GM19372 (cell line): ENCODE results near the gene PCDH9.

ENCODE experiments used
- ATAC-seq: cut with Tn5 transposase; IDR thresholded peaks from one replicate; pipeline ENCODE4 v1.9.1; 2021; ENCODE audit warnings: mild to moderate bottlenecking, low read depth, moderate library complexity; ENCODE audit not compliant: unreplicated experiment

The PCDH9 gene

DNA sequence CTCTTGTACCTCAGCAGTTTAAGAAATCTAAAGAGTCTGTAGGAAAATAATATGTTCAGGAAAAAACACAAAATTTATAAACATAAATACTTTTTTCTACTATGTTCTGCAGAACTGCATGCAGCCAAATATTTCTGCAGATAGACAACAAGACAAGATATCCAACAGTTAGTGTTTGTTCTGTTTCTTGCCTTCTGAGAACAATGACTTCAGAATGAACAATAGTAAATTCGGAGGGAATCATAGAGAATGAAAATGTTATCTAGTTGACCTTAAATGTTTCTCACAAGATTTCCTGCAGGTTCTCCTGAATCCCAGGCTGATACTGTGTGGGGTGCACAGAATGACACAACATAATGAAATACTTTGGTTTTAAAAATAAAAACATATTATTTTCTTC is 180.4 kb downstream of the PCDH9 start:
- ATAC-seq, result no peak

- peak; percentile 17 for ATAC-seq
Measured at GRCh38 chr13:67048821-67049150, 181.3 kb downstream of the PCDH9 start.

GRCh38 chr13:67048084-67048820 is 181.9 kb downstream of the PCDH9 start:
- peak; percentile 88 for ATAC-seq

DNA sequence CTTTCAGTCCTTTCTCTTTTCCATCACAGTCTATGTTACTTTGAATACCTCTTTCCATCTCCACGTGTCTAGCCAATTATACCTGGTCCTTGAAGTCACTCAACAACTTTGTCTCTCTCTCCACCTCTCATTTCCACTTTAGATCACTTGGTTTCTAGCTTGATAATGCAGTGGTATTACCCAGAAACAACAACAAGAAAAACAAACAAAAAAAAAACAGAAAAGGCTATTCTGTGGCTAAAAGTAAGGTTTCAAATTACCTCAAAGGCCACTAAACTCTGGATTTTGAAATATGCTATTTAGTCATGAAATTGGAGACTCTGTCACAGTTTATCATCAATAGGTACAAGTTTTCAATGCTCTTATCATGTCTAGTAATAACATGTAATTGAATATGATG is 184.8 kb downstream of the PCDH9 start:
- no peak for ATAC-seq

- no peak for ATAC-seq
Measured at GRCh38 chr13:67043901-67044300, 186.2 kb downstream of the PCDH9 start.

- no peak for ATAC-seq
Measured at GRCh38 chr13:67042556-67042955, 187.6 kb downstream of the PCDH9 start.

- ATAC-seq, result no peak
Measured at GRCh38 chr13:67036699-67037457, 193.3 kb downstream of the PCDH9 start.

DNA sequence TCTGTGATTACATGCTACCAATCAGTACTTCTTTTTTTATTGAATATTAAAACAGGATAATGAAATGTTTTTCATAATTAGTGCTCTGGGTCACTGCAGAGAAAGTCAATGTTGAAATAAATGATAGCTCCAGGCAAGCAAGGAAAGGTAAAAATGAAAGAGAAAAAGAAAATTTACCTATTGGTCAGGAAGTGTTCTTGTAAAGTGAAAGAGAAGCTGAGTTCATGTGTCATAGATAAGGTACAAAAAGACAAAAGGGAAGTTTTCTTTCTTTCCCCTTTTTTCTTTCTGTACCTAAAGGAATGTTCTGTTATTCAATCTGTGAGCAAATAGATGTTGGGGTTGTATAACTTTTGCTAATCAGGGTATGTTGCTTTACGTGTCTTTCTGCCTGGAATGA is 197.0 kb downstream of the PCDH9 start:
- ATAC-seq, result no peak

DNA sequence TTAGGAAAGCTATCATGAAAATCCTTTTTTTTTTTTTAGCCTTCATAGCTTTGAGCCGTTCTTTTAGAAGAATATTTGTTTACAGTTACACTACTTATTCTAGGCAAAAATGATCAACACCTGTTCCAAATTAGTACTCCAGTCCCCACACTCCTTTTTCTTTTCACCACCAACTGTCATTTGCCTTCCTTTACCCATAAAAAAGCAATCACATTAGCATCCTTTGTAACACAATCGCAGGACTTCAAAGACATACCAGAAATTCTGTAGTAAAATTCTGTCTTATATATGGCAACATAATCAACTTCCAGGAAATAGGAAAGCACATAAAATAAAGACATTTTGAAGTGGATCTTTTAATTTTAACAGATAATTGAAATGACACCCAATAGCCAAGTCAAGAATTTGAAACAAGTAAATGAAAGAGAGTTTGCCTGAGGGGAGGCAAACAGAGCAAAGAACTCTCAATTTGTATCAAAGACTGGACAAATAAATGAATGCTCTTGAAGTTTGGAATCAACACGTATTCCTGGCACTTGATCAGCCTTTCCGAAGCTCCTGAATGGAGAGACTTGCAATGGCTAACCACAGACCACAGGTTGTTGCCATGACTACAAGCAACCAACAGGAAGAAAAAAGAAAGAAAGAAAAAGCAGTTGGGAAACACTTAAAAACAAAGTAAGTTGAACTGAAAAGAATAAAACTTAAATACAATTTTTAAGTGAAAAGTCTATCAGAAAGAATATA is 206.8 kb downstream of the PCDH9 start:
- no peak for ATAC-seq

GRCh38 chr13:67018775-67019174 is 211.4 kb downstream of the PCDH9 start:
- no peak for ATAC-seq

DNA sequence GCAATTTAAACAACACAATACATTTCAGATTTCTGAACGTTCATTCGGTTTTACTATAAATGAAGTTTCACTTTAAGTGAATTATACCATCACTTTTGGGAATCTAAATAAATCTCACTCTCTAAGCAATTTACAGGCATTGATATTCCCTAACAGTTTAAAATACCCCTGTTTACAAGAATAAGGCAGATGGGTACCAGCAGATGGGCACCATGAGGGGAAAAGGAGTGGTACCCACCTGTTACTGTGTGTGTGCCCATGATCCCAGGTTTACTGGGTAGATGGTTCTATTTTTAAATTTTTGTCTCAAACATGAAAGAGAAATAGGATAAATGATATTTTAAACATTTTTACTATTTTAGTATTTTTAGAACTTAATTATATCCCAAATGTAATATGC is 212.9 kb downstream of the PCDH9 start:
- ATAC-seq, result no peak

DNA sequence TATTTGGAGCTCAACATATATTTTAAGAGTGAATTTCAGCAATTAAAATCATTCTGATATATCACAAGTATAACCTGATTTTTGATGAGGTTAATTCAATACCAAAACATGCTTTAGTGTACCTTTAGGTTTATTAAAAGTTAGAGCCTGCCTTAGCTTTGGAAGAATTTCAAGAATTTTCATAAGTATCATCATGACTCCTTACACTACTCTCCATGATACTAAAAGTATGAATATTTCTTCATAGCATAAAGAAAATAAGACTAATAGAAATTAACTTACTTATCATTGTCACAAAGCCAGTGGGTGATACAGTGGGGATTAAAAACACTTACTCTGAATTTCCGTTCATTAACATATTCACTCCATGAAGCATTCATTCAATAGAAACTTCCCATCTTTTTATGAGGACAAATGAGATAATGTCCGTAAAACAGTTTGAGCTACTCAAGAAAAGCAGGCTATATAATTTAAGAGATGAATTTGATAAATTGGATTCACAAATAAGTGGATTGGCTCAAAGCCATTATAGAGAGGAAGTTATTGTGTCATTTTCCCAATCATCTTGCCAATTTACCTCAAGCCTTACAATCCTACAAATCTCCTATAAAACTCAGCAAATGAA is 214.0 kb downstream of the PCDH9 start:
- ATAC-seq, result no peak

- no peak for ATAC-seq
Measured at GRCh38 chr13:67014399-67014798, 215.7 kb downstream of the PCDH9 start.

- no peak for ATAC-seq
Measured at GRCh38 chr13:67013709-67014108, 216.4 kb downstream of the PCDH9 start.

GRCh38 chr13:67008075-67008668 is 222.0 kb downstream of the PCDH9 start:
- no peak for ATAC-seq

DNA sequence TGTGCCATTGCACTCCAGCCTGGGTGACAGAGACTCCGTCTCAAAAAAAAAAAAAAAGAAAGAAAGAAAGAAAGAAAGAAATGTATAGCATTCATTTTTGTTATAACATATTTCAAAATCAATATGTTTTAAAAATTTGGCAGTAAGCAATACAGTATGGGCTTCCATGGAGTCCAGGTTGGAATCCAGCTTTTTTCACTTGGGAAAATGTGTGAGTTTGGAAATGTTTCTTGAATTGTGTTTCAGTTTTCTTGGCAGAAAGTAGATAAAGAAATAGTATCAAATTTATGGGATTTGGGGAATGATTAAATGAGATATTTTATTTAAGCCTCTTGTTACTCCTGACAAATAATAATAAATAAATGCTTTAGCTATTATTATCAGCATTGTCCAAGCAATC is 225.6 kb downstream of the PCDH9 start:
- ATAC-seq, result no peak

- no peak for ATAC-seq
Measured at GRCh38 chr13:67003743-67004142, 226.4 kb downstream of the PCDH9 start.

DNA sequence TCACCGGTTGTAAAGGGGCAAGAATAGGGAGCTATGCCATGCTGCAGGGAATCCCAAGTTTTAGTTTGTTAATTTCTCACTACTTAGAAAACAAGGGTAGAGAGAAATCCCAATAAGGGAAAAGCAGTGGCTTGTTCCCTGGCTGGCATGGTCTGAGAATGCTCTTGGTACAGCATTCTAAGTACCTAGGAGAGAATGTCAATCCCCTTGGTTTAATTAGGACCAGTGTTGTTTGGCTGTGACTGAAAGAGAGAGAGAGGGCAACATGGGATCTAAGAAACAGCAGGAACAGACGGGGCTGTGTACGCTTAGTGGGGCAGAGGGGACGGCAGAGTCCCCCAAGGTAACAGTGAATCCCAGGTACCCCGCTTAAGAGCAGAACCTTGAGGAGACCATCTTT is 228.8 kb downstream of the PCDH9 start:
- no peak for ATAC-seq

DNA sequence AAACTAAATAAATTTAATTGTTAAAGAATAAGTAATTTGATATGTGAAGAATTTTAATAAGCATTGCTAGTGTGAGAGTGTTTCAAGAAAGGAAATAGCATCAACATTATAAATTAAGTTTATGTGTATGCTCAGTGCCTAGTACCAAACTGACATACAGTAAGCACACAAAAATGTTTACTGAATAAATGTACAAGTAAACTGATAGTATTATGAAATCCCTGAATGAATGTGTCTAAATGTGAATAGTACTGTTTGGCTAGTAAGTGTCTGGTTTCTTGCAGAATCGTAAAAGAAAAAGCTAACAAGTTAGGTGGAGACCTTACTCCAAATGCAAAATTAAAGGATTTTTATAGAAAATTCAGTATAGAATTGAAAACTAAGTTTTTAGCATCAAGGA is 233.6 kb downstream of the PCDH9 start:
- ATAC-seq, result no peak

DNA sequence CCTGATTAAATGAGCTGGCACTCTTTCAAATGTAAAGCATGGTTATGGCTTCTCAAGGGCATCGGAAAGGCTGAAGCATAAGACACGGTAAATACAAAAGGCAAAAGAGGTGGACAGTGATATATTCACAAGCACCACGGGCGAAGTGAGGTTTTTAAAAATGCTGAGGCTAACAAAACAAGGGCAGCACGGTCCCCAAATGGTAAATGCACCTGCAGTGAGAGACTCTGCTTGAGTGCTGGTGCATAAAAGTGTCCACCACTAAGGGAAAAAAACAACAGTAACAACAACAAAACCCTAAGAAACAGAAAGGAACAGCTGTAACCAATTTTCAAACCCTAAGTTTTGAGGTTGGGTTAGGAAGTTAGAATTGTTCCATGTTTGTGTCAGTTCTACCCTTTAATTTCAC is 234.9 kb downstream of the PCDH9 start:
- ATAC-seq, result peak; percentile 57
